Measurements from ENCODE around the gene CCDC59. TPM values are rescaled to one million over a fixed set of nuclear protein-coding genes. Genes with fewer than 3 reads are reported as not detected.

The CCDC59 gene, protein sequence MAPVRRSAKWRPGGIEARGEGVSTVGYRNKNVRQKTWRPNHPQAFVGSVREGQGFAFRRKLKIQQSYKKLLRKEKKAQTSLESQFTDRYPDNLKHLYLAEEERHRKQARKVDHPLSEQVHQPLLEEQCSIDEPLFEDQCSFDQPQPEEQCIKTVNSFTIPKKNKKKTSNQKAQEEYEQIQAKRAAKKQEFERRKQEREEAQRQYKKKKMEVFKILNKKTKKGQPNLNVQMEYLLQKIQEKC
- 54.0 and 97.6 TPM in 2 replicates for total RNA-seq

DNA sequence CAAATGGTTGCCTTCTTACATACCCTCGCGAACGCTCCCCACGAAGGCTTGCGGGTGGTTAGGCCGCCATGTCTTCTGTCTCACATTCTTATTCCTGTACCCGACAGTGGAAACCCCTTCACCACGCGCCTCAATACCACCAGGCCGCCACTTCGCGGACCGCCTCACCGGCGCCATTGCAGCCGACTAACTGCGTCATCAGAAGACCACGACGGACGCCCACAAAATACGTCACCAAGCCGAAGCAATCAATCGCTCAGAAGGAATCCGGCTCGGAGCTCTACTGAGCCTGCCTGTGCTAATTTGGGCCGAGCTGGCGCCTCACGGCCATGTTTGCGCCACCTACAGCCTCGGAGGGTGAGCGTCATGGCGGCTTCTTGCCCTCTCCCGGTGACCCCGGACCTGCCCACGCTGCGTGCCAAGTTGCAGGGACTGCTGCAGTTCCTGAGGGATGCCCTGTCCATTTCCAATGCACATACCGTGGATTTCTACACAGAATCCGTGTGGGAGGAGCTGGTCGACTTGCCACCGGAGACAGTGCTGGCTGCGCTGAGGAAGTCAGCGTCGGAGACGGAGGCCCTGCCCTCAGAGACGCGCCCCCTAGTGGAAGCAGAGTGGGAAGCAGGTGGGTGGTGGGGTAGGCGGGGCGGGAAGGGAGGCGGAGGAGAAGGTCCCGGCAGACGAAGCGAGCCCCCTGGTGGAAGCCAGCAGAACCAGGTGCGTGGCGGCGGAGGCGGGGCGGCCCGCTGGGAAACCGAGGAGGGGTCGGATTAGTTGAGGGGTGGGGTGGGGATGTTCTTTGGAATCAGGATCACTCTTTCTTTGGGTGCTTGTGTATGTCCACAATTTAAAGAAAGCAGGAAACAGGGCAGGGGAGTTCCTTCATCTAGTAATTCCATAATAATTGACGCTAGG lies at the start of gene CCDC59, which contains the start of gene METTL25:
Gene CCDC59, minus strand, starts transcription at position 188 of the 915 bp plus-strand sequence. Its CDS starts 11 bp downstream, at position 177.
Gene METTL25, plus strand, starts transcription at position 330 of the 915 bp plus-strand sequence. Its CDS starts 37 bp downstream, at position 367.

Other genes with a start within 250 kb of the CCDC59 start
- 2.3 and 5.3 TPM in 2 replicates for gene METTL25, start 142 bp upstream of the CCDC59 start, total RNA-seq